GM21786 (cell line): Measurements from ENCODE around the gene MYD88.
"Not testable (repeated sequence)": the region's sequence is repeated elsewhere in the genome, so short reads cannot be mapped to it uniquely, and the experiment has no call there.

ENCODE experiments used
- ATAC-seq: cut with Tn5 transposase; IDR thresholded peaks from one replicate; pipeline ENCODE4 v1.9.1; 2021; ENCODE audit not compliant: unreplicated experiment

The MYD88 gene

DNA sequence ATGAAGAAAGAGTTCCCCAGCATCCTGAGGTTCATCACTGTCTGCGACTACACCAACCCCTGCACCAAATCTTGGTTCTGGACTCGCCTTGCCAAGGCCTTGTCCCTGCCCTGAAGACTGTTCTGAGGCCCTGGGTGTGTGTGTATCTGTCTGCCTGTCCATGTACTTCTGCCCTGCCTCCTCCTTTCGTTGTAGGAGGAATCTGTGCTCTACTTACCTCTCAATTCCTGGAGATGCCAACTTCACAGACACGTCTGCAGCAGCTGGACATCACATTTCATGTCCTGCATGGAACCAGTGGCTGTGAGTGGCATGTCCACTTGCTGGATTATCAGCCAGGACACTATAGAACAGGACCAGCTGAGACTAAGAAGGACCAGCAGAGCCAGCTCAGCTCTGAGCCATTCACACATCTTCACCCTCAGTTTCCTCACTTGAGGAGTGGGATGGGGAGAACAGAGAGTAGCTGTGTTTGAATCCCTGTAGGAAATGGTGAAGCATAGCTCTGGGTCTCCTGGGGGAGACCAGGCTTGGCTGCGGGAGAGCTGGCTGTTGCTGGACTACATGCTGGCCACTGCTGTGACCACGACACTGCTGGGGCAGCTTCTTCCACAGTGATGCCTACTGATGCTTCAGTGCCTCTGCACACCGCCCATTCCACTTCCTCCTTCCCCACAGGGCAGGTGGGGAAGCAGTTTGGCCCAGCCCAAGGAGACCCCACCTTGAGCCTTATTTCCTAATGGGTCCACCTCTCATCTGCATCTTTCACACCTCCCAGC, 2.9 kb downstream of the MYD88 start:
- ATAC-seq: no peak

DNA sequence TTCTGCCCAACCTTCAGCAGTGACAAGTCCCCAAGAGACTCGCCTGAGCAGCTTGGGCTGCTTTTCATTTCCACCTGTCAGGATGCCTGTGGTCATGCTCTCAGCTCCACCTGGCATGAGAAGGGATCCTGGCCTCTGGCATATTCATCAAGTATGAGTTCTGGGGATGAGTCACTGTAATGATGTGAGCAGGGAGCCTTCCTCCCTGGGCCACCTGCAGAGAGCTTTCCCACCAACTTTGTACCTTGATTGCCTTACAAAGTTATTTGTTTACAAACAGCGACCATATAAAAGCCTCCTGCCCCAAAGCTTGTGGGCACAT, 3.5 kb downstream of the MYD88 start:
- no peak for ATAC-seq

DNA sequence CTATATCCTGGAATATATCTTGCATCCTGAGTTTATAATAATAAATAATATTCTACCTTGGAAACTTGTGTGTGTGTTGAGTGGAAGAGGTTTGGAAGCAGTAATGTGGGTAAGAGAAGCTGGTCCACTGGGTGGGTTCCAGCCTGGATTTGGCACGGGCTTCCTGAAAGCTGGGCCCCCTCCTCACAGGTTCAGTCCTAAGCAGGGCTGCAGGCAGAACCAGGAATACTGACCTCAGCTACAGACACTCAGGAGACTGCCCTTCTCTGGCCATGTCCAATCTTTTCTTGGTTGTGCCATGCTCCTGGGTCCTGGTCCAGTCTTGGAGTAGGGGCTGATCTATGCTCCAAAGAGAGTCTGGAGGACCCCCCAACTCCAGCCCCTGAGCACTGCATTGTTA, 4.5 kb downstream of the MYD88 start:
- ATAC-seq: no peak

DNA sequence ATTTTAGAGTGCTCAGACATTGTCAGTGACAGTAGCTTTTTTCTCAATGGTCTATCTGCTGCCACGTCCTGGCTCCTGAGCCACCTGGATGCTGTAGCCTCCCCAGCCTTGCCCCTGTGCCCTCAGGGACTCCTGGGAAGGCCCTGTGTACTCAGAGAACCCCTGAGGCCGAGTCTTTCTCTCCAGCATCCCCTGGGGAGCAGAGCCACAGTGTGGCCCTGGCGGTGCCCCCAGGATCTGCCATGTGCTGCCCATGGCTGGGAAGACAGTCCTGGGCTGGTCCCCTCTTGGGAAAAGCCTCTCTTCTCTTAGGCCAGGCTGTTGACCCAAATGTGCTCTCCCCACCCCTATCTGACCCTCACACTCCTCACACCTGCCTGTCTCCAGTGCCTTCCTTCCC, 5.0 kb downstream of the MYD88 start:
- no peak for ATAC-seq

DNA sequence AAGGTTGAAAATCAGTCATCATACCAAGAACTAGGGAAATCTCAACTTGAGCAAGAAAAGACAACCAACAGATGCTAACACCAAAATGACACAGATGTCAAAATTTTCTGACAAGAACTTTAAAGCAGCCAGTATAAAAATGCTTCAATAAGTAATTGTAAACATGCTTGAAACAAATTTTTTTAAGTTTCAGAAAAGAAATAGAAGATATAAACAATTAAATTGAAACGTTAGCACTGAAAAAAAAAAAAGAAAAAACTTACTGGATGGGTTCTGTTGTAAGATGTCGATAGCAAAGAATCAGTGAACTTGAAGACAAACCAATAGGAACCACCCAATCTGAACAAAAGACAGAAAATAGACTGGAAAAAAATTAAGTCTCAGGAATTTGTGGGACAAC, 8.0 kb downstream of the MYD88 start:
- no peak for ATAC-seq

DNA sequence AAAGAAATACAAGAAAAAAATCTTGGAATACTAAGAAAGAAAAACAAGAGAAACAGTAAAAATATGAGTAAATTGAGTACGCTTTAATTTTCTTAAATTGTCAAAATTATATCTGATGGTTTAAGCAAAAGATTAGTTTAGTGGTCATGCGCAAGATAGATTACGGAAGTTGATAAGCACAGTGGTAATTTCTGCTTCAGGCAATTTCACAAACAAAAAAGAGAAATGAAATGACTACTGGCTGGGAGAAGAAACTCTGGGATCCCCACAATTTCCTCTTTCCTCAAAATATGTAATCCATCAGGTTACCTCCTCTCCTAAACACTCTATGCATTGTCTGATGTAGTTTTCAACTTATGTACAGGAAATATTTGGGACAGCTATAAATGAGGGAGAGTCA, 9.0 kb downstream of the MYD88 start:
- ATAC-seq: no peak

DNA sequence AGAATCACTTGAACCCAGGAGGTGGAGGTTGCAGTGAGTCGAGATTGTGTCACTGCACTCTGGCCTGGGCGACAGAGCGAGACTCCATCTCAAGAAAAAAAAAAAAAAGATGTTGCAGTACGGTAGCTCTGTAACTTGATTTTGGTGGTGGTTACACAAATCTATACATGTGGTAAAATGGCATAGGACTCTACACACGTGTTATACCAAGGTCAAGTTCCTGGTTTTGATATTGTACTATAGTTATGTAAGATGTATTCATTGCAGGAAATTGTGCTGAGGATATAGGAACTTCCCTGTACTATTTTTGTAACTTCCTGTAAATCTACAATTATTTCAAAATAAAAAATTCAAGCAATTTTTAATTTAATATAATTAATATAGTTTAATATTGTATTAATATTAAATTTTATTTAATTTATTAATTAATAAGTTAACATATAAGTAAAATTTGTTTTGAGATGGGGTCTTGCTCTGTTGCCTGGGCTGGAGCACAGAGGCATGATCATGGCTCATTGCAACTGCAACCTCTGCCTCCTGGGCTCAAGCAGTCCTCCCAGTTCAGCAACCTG, 9.9 kb downstream of the MYD88 start:
- ATAC-seq: no peak

DNA sequence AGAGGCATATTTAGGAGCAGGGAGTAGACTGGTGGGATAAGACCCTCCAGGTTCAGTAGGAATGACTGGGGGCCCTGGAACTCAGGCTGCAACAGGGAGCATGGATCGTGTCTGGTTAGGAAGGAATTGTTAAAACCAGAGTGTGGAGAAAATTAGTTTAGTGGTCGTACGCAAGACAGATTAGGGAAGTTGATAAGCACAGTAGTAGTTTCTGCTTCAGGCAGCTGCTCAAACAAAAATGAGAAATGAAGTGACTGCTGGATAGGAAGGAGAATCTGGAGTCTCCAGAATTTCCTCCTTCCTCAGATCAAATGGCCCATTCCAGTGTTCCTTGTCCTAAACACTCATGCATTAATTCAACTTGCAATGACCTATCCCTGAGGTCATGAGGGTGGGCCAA, 11.2 kb downstream of the MYD88 start:
- no peak for ATAC-seq

DNA sequence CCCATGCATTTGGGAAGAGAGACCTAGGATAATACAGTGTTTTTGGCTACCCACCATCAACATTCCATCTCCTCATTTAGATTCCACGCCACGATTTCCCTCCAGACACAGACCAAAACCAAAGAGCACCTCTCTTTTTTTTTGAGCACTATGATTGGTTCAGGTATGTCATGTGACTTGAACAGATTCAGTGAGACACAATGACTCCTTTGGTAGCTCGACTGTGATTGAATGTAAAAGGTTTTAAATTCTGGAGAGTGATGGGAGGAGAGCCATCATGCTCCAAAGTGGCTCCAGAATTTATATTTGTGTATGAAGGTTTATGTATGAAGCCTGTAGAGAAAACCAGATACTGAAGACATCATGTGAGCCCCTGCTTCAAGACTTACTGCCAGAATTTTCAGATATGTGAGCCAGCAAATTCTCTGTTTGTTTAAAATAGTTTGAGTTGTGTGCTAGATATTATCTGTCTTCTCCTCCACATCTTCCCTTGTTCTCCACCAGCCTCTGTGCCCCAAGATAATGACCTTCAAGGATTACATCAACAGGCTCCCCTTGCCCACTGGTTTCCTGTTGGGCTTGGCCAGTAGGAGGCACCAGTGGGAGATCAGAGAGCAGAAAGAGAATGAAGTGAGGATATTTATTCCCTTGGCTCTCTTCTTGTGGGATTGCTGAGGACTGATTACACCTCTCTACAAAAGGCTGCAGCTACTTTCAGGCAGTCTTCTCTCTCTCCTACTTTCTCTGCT, 12.5 kb downstream of the MYD88 start:
- ATAC-seq: no peak

DNA sequence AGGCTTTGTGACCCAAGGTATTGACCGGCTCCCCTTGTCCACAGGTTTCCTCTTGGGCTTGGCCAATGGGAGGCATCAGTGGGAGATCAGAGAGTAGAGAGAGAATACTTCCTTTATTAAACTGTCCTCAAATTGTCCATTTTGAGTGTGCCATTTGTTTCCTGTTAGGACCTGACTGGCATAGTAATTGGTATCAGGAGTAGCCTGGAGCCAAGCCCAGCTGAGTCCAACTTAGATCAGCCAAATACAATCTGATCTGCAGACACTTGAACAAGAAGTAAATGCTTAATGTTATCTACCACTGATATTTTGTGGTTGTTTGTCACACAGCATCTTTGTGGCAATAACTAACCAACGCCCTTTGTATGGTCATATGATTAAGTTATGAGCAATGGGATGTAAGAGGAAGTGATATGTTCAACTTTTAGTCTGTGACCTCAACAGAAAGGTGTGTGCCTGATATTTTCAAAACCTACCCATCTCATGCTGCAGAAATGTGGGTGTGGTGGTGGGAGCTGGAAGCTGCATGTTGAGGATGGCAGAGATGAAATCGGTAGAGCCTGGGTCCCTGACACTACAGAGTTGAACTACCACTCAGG, 13.3 kb downstream of the MYD88 start:
- ATAC-seq: no peak

DNA sequence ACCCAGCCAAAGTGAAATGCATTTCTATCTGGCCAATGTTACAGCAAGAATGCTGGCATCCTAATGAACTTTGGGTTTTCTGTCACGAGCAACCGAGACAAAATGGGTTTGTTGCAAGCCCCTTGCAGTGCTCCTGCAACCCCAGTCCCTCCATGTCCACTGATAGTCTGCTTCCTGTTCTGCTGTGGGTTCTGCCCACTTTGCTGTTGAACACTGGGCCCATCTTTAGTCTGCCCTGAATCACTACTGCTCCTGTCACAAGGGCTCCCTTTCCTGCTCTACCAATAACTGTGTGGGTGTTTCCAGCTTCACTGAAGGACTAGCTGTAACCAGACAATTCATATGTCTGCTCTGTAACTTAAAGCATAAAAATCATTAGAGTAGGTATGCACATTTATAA, 14.1 kb downstream of the MYD88 start:
- no peak for ATAC-seq

DNA sequence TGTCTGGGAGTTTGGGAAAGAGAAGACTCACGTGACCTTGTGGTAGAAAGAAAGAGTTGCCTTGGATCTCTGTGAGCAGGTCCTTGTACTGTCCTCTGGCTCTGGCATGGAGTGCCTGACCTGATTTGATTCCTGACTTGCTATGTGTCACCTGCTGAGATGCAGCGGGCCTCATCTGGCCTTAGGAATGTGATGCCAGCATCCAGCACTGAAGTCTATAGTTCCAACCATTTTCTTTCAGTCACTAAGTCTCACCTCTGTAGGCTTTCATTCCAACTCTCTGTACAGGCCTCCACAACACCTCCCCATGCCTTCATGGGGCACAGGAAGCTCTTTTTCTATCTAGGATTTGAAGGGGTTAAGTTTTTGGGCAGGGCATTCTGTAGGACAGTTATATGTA, 14.8 kb downstream of the MYD88 start:
- no peak for ATAC-seq

DNA sequence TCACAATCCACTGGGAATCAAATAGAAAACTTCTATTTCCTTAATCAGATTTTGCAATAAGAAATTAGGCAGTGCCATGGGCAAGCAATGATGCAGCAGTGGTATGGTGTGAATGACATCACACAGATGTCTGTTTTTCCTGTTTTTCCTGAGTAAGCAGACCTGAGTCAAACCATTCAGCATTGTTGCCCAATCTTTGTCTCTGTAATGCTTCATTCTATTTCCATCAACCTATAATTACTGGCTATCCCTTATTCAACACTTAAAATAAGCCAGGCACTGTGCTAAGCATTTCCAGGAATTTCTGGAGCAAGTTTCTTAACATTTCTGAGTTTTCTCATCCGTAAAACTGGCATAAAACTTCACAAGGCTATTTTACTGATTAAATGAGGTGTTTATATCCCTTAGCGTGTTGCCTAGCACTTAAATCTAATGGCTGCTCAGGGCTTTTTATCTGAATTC, 15.6 kb downstream of the MYD88 start:
- ATAC-seq: no peak

DNA sequence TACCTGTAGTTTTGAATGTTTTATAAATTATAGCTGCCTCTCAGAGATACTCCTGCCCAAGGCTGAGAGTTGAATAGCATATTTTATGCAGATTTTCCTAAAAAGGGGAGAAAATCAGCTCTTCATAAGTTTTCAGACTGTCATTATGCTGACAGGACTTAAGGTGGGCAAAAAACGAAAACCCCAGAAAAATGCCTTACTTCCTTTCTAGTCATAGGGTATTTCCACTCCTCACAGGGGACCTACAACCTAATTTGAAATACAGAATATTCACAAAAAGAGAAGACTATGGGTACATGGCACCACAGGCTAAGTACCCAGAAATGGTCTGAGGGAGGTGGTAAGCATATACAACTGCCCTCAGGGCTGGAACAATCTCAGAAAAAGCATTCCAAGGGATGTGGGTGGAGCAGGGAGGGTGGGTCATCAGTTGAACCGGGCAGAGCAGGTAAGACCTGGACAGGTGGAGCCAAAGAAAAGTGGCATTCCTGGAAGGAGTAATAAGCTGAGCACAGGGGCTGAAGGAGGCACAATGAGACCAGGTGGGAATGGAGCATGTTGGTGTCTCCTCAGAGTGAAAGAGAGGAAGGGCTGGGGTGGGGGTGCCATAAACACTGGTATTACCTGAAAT, 16.3 kb downstream of the MYD88 start:
- no peak for ATAC-seq

DNA sequence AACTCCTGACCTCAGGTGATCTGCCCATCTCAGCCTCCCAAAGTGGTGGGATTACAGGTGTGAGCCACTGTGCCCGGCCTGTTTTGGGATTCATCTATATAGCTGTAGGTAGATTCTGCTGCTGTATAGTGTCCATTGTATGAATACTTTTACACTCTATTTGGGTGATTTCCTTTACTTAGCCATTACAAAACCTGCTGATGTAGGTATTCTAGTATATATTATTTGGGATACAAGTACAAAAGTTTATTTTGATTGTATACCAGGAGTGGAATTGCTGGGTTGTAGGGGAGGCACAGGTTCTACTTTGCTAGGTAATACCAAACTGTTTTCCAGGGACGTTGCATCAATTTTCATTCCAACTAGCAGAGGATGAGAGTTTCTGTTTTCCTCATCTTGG, 17.4 kb downstream of the MYD88 start:
- no peak for ATAC-seq

DNA sequence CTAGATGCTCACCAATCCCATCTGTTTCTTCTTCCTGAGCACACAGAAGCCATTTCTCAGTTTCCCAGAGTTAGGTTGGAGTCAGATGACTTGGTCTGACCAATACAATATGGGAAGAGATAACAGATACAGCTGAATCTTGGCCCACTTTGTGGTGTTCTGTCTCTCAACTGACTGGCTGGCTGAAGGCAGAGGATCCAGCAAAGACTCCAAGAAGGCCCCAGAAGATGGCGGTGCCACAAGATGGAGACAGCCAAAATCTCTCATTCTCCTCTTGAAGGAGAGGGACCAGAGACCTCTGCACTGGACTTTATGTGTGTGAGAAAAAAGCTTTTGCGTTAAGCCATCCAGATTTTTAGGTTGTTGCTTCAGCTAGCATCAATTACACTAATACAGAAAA, 18.7 kb downstream of the MYD88 start:
- ATAC-seq: no peak

DNA sequence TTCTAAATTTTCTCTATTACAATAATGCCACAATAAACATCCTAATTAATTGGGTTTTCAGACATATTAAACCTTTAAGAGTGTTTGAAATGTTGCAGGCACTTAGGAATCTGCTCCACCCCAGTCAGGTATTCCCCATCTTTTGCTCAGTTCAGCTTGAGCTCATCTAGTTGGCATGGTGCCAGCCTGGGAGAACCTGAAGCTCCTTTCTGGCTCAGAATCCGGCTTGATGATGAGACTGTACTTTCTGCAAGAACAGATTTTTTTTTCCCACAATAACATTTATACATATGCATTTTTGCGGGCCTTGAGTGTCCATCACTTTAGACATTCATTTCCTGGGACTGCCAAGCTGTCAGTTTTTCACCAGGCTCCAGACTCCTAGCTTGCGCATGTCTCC, 19.1 kb downstream of the MYD88 start:
- no peak for ATAC-seq

DNA sequence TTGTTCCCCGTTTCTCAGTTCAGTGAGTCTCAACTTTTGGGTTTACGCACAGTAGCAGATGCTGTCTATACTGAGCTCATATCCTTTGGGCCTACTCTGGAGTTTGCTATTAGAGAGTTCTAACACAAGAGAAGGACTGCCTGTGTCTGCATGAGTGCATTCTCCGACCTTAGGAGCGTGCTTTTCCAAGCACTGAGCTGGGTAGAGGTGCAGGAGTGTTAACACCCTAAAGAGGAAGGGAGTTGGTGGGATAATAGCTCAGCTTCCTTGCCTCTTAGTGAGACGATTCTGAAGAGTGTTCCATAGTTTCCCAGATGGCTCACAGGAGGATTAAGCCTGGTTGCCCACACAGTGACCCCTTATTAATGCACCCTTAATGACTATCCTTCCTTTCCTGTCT, 20.0 kb downstream of the MYD88 start:
- no peak for ATAC-seq

DNA sequence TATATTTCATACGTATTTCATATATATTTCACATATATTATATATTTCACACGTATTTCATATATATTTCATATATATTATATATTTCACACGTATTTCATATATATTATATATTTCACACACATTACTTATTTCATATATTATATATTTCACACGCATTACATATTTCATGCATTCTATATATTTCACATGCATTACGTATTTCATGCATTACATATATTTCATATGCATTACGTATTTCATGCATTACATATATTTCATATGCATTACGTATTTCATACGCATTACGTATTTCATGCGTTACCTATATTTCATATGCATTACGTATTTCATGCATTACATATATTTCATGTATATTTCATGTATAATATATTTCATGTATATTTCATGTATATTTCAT, 22.2 kb downstream of the MYD88 start:
- ATAC-seq: not testable (repeated sequence)

DNA sequence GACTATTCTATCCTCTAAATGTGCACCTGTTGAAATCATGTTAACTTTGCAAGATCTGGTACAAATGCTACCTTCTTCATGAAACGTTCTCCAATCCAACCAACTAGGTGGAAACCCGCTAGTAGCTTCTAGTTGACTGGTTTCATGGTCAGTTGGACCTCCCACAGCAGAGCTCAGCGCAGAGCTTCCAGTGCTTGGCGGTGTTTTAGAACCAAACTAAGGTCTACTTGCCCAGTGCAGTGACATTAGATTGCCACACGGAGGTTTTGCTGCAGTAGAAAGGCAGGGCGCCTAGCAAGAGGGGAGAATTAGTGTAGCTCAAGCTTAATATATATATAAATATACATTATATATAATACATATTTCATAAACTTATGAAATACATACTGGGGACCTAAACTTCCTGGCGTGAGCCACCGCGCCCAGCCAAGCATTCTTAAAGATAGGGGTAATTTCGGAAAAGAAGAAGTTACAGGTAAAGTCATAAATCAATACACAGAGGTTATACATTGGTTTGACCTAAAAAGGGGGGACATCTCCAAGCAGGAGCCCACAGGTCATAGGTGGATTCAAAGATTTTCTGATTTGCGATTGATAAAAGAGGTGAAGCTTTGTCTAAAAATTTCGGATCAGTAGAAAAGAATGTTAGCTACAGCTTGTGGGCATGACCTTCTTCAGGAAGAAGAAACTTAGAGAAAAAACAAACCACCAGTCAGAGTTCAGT, 24.8 kb downstream of the MYD88 start:
- ATAC-seq: no peak
